Upper lobe of right lung (tissue), 1 donor: ENCODE measurements around the gene TMEM163. TPM values are rescaled to one million over a fixed set of nuclear protein-coding genes. Genes with fewer than 3 reads are reported as not detected.
"Not testable (repeated sequence)": the region's sequence is repeated elsewhere in the genome, so short reads cannot be mapped to it uniquely, and the experiment has no call there.

ENCODE experiments used
- ATAC-seq: fragments of 200-7000 bp; cut with Tn5 transposase; one replicate; pipeline ENCODE4 v1.9.1; 2020; ENCODE audit warnings: mild to moderate bottlenecking, moderate library complexity
- DNase-seq: peaks from one replicate; pipeline ENCODE4 v3.0.0-alpha.2; 2020
- H3K27ac ChIP-seq: fragments of 200-600 bp; one replicate; pipeline ENCODE4 v1.8.0; 2022
- H3K27me3 ChIP-seq: fragments of 200-600 bp; one replicate; pipeline ENCODE4 v1.8.0; 2022; ENCODE audit warnings: mild to moderate bottlenecking
- H3K36me3 ChIP-seq: fragments of 200-600 bp; one replicate; pipeline ENCODE4 v1.8.0; 2022
- H3K4me1 ChIP-seq: fragments of 200-600 bp; one replicate; pipeline ENCODE4 v1.8.0; 2022
- H3K4me3 ChIP-seq: fragments of 200-600 bp; one replicate; pipeline ENCODE4 v1.8.0; 2022; ENCODE audit warnings: mild to moderate bottlenecking
- H3K9me3 ChIP-seq: fragments of 200-600 bp; one replicate; pipeline ENCODE4 v1.8.0; 2022
- CTCF ChIP-seq: fragments of 200-600 bp; IDR thresholded peaks from one replicate; pipeline ENCODE4 v1.8.0; 2022; ENCODE audit warnings: antibody characterized with exemption
- intact Hi-C: fragments of 100-400 bp; cut with DNase I; formaldehyde crosslinking; loops from one replicate; pipeline ENCODE4 v1.11.0; 2022
- total RNA-seq: library from RNA; stranded (reverse); fragmentation: NEBNext Ultra II Directional; extraction: Animal tissue kit (Norgen Biotek cat#: 25700); gene quantifications from one replicate; pipeline ENCODE4 v1.2.1, GENCODE V29; 2021
- donor health status: DM: no; HTN: yes; CAD: no; lungs with severe emphysema.

Gene TMEM163
- total RNA-seq, 1 donor from 2014 or later, result 34.6 TPM

- TF ChIP-seq CTCF, result no peak
These were observed 95.0 kb downstream of the TMEM163 start for GRCh38 chr2:134623796-134624195.

GRCh38 chr2:134623046-134623445 is 95.8 kb downstream of the TMEM163 start:
- DNase-seq (no peak), ATAC-seq (no peak)
- Histone ChIP-seq H3K4me3 (no peak overlapping the region), H3K4me1 (no peaks in the 10 kb centered on the region), H3K27ac (no peak overlapping the region), H3K36me3 (no peaks in the 10 kb centered on the region), H3K9me3 (no peaks in the 10 kb centered on the region), H3K27me3 (no peaks in the 10 kb centered on the region)
- no peak for TF ChIP-seq CTCF
- intact Hi-C loops, result no loop called here

More at GRCh38 chr2:134623796-134624195, 95.0 kb downstream of the TMEM163 start:
- no peaks in the 10 kb centered on the region for H3K36me3 ChIP-seq
- H3K27me3 ChIP-seq, result no peaks in the 10 kb centered on the region
- H3K9me3 ChIP-seq, result no peaks in the 10 kb centered on the region
- H3K27ac ChIP-seq, result no peak overlapping the region
- no peaks in the 10 kb centered on the region for H3K4me1 ChIP-seq
- H3K4me3 ChIP-seq, result no peak overlapping the region
- intact Hi-C loops, result no loop called here
- no peak for DNase-seq
- peak; percentile 63 for ATAC-seq

GRCh38 chr2:134621939-134622705 is 96.7 kb downstream of the TMEM163 start:
- ATAC-seq (no peak), DNase-seq (no peak)
- no peaks in the 10 kb centered on the region for H3K9me3 ChIP-seq
- H3K27me3 ChIP-seq, result no peaks in the 10 kb centered on the region
- TF ChIP-seq CTCF, result no peak
- intact Hi-C loops, result no loop called here
- no peaks in the 10 kb centered on the region for H3K4me1 ChIP-seq
- no peak overlapping the region for H3K27ac ChIP-seq
- H3K36me3 ChIP-seq, result no peaks in the 10 kb centered on the region
- no peak overlapping the region for H3K4me3 ChIP-seq

- Histone ChIP-seq H3K4me1 (no peaks in the 10 kb centered on the region), H3K27ac (no peak overlapping the region), H3K27me3 (no peaks in the 10 kb centered on the region), H3K4me3 (no peak overlapping the region), H3K36me3 (no peaks in the 10 kb centered on the region), H3K9me3 (no peaks in the 10 kb centered on the region)
- no peak for DNase-seq
- intact Hi-C loops, result no loop called here
- ATAC-seq, result no peak
- no peak for TF ChIP-seq CTCF
These were observed 99.5 kb downstream of the TMEM163 start for GRCh38 chr2:134619250-134619649.

GRCh38 chr2:134615480-134615879 is 103.3 kb downstream of the TMEM163 start:
- peak; percentile 77 for DNase-seq
- ATAC-seq, result peak; percentile 57
- H3K9me3 ChIP-seq, H3K4me1 ChIP-seq, H3K4me3 ChIP-seq, intact Hi-C loops, H3K36me3 ChIP-seq, H3K27me3 ChIP-seq: not testable (repeated sequence)
- H3K27ac ChIP-seq, result peak overlapping the region; percentile 38

GRCh38 chr2:134611316-134611715 is 107.5 kb downstream of the TMEM163 start:
- Histone ChIP-seq H3K27me3 (no peaks in the 10 kb centered on the region), H3K9me3 (peaks cover 2% of the 10 kb centered on the region), H3K27ac (no peak overlapping the region), H3K36me3 (no peaks in the 10 kb centered on the region), H3K4me3 (no peak overlapping the region), H3K4me1 (no peaks in the 10 kb centered on the region)
- ATAC-seq, result no peak
- TF ChIP-seq CTCF, result no peak
- DNase-seq, result no peak
- intact Hi-C loops, result no loop called here
